Spleen (tissue), 11 donors: Measurements from ENCODE around the gene ARID4B. TPM values are rescaled to one million over a fixed set of nuclear protein-coding genes. Genes with fewer than 3 reads are reported as not detected.

Source experiments
- DNase-seq: peaks from one replicate; pipeline ENCODE4 v3.0.0-alpha.2; 2020
- H3K27ac ChIP-seq, 8 donors: fragments of 200-600 bp; sonication (generic) in 7 of 8; 1 replicate in 4 of 8; 2 replicates in 4 of 8; pipeline versions ENCODE4 v1.5.0 to v1.8.0; 2016 to 2021; ENCODE audit warnings: inconsistent platforms in 4 of 8, mild to moderate bottlenecking in 4 of 8, moderate library complexity in 1 of 8
- H3K27me3 ChIP-seq, 7 donors: fragments of 200-600 bp; sonication (generic) in 6 of 7; replicated peaks in 1 of 7; 1 replicate in 4 of 7; 2 replicates in 3 of 7; pipeline versions ENCODE4 v1.5.0 to v1.8.0; 2016 to 2021; ENCODE audit warnings: inconsistent platforms in 3 of 7, mild to moderate bottlenecking in 1 of 7
- H3K36me3 ChIP-seq, 6 donors: fragments of 200-600 bp; sonication (generic) in 5 of 6; 1 replicate in 4 of 6; 2 replicates in 2 of 6; pipeline versions ENCODE4 v1.5.0 to v1.8.0; 2016 to 2021; ENCODE audit warnings: inconsistent platforms in 2 of 6
- H3K4me1 ChIP-seq, 6 donors: fragments of 200-600 bp; sonication (generic) in 5 of 6; 1 replicate in 3 of 6; 2 replicates in 3 of 6; pipeline versions ENCODE4 v1.5.0 to v1.8.0; 2016 to 2021; ENCODE audit warnings: inconsistent platforms in 3 of 6
- H3K4me3 ChIP-seq, 8 donors: fragments of 200-600 bp; sonication (generic) in 7 of 8; 1 replicate in 4 of 8; 2 replicates in 4 of 8; pipeline versions ENCODE4 v1.5.0 to v1.8.0; 2016 to 2021; ENCODE audit warnings: inconsistent platforms in 4 of 8, mild to moderate bottlenecking in 4 of 8, moderate library complexity in 2 of 8
- H3K9me3 ChIP-seq, 8 donors: fragments of 200-600 bp; sonication (generic) in 7 of 8; 1 replicate in 4 of 8; 2 replicates in 4 of 8; pipeline versions ENCODE4 v1.5.0 to v1.8.0; 2016 to 2021; ENCODE audit warnings: inconsistent platforms in 4 of 8
- POLR2A ChIP-seq, 3 donors: fragments of 450-650 bp; IDR thresholded peaks; one replicate each; pipeline ENCODE4 v1.5.1; 2017; ENCODE audit warnings: antibody characterized with exemption in 3 of 3, mild to moderate bottlenecking in 1 of 3
- POLR2AphosphoS5 ChIP-seq, 3 donors: sonication (generic); formaldehyde crosslinking; IDR thresholded peaks; one replicate each; pipeline ENCODE4 v1.5.1; 2017; ENCODE audit warnings: antibody characterized with exemption in 3 of 3
- WGBS, 5 donors: extraction: QIAGEN DNeasy Blood & Tissue Kit in 3 of 5; methylation state at CpG; one replicate each; pipeline versions ENCODE4 v1.1.5 to v1.1.7; 2013 to 2018; 5-methylcytosine and 5-hydroxymethylcytosine counted together
- intact Hi-C: fragments of 100-400 bp; cut with DNase I; formaldehyde crosslinking; loops from one replicate; pipeline ENCODE4 v1.15.0; 2023; ENCODE audit warnings: low total_unique reads
- polyA plus RNA-seq, 3 donors: library from polyadenylated mRNA; stranded (reverse); fragments of 200-250 nt; gene quantifications; one replicate each; pipeline ENCODE4 v1.2.1, GENCODE V29; 2013
- total RNA-seq, 7 donors: library from RNA; depleted of rRNA in 3 of 7; stranded (reverse); fragments of >200 nt in 3 of 7; fragmentation: NEBNext Ultra II Directional in 4 of 7; extraction: Animal tissue kit (Norgen Biotek cat#: 25700) in 4 of 7; gene quantifications; one replicate each; pipeline versions ENCODE4 v1.1.0 to v1.2.1, GENCODE V29; 2016 to 2021
- TF ChIP-seq, protein P1 (sequence below), 11 experiments: fragments of 200-600 bp in 7 of 11; fragments of 450-650 bp in 4 of 11; sonication (generic) in 4 of 11; IDR thresholded peaks in 8 of 11; conservative IDR thresholded peaks in 3 of 11; 1 replicate in 7 of 11; 2 replicates in 4 of 11; pipeline versions ENCODE4 v1.4.0 to v1.8.0; 2016 to 2021; ENCODE audit warnings: antibody characterized with exemption in 11 of 11, inconsistent platforms in 4 of 11, mild to moderate bottlenecking in 1 of 11
- donor health status: healthy with polysubstance abuse.
- donor health status: DM: no; HTN: no; CAD: no; lungs with moderate emphysema.
- donor health status: DM: no; HTN: no; CAD: no.
- donor health status: Bipolar disorder and iron deficiency.
- donor health status: healthy.
- donor health status: DM: no; HTN: no; CAD: no.
- donor health status: DM: yes; HTN: yes; CAD: no.

The ARID4B gene
- total and polyA plus RNA-seq, 10 donors = 13.2 to 82.0 (median 65.6) TPM

DNA sequence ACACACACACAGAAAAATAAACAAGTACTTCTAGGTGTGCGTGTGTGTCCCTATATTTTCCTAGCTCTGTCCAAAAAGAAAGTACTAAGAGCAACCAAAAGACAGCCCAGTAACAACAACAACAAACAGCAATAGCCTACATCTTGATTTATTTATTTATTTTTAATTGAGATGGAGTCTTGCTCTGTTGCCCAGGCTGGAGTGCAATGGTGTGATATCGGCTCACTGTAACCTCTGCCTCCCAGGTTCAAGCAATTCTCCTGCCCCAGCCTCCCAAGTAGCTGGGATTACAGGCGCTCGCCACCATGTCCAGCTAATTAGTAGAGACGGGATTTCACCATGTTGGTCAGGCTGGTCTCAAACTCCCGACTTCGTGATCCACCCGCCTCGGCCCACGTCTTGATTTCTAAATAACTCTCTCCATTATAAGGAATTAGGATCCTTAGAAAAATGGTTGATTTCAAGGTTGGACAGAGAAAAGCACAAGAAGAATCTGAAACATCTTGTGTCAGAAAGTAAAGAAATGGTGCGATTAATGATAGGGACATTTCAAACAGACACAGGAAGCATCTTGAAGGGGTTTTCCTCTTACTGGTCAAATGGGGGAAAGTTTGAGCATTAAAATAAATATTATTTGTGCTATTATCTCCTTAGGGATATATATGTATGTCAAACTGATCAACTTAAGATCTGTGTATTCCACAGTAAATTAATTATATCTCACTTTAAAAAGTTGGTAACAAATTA, 59.4 kb downstream of the ARID4B start:
- H3K4me1 ChIP-seq = peaks cover 8 to 94% (median 65%) of the 10 kb centered on the region in 6 donors
- H3K4me3 ChIP-seq = no peak overlapping the region
- no peaks in the 10 kb centered on the region for H3K36me3 ChIP-seq
- no peaks in the 10 kb centered on the region for H3K27me3 ChIP-seq
- no peaks in the 10 kb centered on the region for H3K9me3 ChIP-seq
- whole genome bisulfite sequencing, 5 donors = 89 to 92% (median 91%) methylated on average over 11 of the region's 11 CpGs
- DNase-seq = no peak
- no peak overlapping the region for H3K27ac ChIP-seq
- TF ChIP-seq POLR2A (IDR thresholded peaks at IDR 0.05) (no peak), POLR2AphosphoS5 (IDR thresholded peaks at IDR 0.05) (no peak)
- TF ChIP-seq, protein P1, sequence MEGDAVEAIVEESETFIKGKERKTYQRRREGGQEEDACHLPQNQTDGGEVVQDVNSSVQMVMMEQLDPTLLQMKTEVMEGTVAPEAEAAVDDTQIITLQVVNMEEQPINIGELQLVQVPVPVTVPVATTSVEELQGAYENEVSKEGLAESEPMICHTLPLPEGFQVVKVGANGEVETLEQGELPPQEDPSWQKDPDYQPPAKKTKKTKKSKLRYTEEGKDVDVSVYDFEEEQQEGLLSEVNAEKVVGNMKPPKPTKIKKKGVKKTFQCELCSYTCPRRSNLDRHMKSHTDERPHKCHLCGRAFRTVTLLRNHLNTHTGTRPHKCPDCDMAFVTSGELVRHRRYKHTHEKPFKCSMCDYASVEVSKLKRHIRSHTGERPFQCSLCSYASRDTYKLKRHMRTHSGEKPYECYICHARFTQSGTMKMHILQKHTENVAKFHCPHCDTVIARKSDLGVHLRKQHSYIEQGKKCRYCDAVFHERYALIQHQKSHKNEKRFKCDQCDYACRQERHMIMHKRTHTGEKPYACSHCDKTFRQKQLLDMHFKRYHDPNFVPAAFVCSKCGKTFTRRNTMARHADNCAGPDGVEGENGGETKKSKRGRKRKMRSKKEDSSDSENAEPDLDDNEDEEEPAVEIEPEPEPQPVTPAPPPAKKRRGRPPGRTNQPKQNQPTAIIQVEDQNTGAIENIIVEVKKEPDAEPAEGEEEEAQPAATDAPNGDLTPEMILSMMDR (IDR thresholded peaks at IDR 0.05 in 8 of 11, conservative IDR thresholded peaks at IDR 0.05 in 3 of 11) = no peak
- intact Hi-C loops = no loop called here

DNA sequence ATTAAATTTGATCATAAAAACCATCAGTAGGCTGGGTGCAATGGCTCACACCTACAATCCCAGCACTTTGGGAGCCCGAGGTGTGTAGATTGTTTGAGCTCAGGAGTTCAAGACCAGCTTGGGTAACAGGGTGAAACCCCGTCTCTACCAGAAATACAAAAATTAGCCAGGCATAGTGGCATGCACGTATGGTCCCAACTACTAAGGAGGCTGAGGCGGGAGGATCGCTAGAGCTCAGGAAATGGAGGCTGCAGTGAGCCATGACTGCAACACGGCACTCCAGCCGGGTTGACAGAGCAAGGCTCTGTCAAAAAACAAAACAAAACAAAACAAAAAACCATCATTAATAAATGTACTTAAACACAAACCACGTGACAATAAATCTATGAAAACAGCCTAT, 61.0 kb downstream of the ARID4B start:
- no peaks in the 10 kb centered on the region for H3K27me3 ChIP-seq
- H3K4me1 ChIP-seq = peaks cover 18 to 94% (median 68%) of the 10 kb centered on the region in 6 donors
- no peaks in the 10 kb centered on the region for H3K36me3 ChIP-seq
- no peak overlapping the region for H3K27ac ChIP-seq
- no peak for DNase-seq
- TF ChIP-seq, protein P1 (IDR thresholded peaks at IDR 0.05 in 8 of 11, conservative IDR thresholded peaks at IDR 0.05 in 3 of 11) = no peak
- TF ChIP-seq POLR2AphosphoS5 (IDR thresholded peaks at IDR 0.05) (no peak), POLR2A (IDR thresholded peaks at IDR 0.05) (no peak)
- no peak overlapping the region for H3K4me3 ChIP-seq
- 88 to 97% (median 93%) methylated on average over 8 of the region's 8 CpGs for WGBS, 5 donors
- no peaks in the 10 kb centered on the region for H3K9me3 ChIP-seq
- intact Hi-C loops = no loop called here

DNA sequence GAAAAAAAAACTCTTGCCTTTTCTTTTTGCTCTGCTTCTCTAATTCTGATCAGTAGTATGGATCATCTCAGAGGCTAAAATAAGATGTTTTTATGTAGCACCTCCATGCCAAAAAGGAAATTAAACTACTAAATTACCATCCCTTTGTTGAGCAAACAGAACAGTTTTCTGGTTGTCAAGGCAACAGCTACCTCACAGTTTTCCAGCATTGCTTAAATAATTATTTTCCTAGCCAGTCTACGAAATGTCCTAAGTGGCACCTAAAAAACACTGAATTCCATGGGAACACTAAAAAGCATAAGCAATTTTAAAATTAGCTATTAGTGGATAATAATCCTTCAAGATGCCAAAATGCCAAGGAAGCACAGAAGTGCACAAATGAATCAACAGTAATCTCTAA, 61.7 kb downstream of the ARID4B start:
- 62 to 80% (median 77%) methylated on average over 1 of the region's 1 CpG for WGBS, 5 donors

DNA sequence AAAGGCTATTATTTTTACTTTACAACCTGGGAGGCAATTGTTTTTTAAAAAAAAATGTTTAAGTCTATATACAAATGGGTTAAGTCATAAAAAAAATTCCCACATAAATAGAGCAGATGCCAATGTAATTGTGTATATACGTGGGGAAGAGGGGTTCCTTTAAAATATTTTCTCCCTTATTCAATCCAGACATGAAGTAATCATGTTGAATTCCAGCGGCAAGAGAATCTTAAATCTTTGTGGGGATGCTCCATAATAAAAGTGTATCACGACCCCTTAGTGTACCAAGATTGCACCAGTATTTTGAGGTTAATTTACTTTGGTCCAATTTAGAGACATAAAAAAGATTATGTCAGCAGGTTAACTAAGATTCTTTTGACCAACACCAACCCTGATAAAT, 62.1 kb downstream of the ARID4B start:
- DNase-seq = no peak
- Histone ChIP-seq H3K27ac (no peak overlapping the region), H3K4me1 (peaks cover 12 to 94% (median 67%) of the 10 kb centered on the region in 6 donors), H3K36me3 (no peaks in the 10 kb centered on the region), H3K4me3 (no peak overlapping the region), H3K9me3 (no peaks in the 10 kb centered on the region), H3K27me3 (no peaks in the 10 kb centered on the region)
- WGBS, 5 donors = 70 to 82% (median 75%) methylated on average over 3 of the region's 3 CpGs
- TF ChIP-seq, protein P1 (IDR thresholded peaks at IDR 0.05 in 8 of 11, conservative IDR thresholded peaks at IDR 0.05 in 3 of 11) = no peak
- TF ChIP-seq POLR2AphosphoS5 (IDR thresholded peaks at IDR 0.05) (no peak), POLR2A (IDR thresholded peaks at IDR 0.05) (no peak)
- intact Hi-C loops = no loop called here

More for the DNA sequence above, 61.7 kb downstream of the ARID4B start:
- H3K36me3 ChIP-seq = no peaks in the 10 kb centered on the region
- peaks cover 16 to 94% (median 67%) of the 10 kb centered on the region in 6 donors for H3K4me1 ChIP-seq
- H3K27me3 ChIP-seq = no peaks in the 10 kb centered on the region
- no peak overlapping the region for H3K27ac ChIP-seq
- H3K9me3 ChIP-seq = no peaks in the 10 kb centered on the region
- DNase-seq = no peak
- no peak overlapping the region for H3K4me3 ChIP-seq
- TF ChIP-seq POLR2A (IDR thresholded peaks at IDR 0.05) (no peak), POLR2AphosphoS5 (IDR thresholded peaks at IDR 0.05) (no peak)
- TF ChIP-seq, protein P1 (IDR thresholded peaks at IDR 0.05 in 8 of 11, conservative IDR thresholded peaks at IDR 0.05 in 3 of 11) = no peak
- intact Hi-C loops = no loop called here
